ENCODE measurements around the gene STARD13. TPM values are rescaled to one million over a fixed set of nuclear protein-coding genes. Genes with fewer than 3 reads are reported as not detected.

STARD13 gene, protein sequence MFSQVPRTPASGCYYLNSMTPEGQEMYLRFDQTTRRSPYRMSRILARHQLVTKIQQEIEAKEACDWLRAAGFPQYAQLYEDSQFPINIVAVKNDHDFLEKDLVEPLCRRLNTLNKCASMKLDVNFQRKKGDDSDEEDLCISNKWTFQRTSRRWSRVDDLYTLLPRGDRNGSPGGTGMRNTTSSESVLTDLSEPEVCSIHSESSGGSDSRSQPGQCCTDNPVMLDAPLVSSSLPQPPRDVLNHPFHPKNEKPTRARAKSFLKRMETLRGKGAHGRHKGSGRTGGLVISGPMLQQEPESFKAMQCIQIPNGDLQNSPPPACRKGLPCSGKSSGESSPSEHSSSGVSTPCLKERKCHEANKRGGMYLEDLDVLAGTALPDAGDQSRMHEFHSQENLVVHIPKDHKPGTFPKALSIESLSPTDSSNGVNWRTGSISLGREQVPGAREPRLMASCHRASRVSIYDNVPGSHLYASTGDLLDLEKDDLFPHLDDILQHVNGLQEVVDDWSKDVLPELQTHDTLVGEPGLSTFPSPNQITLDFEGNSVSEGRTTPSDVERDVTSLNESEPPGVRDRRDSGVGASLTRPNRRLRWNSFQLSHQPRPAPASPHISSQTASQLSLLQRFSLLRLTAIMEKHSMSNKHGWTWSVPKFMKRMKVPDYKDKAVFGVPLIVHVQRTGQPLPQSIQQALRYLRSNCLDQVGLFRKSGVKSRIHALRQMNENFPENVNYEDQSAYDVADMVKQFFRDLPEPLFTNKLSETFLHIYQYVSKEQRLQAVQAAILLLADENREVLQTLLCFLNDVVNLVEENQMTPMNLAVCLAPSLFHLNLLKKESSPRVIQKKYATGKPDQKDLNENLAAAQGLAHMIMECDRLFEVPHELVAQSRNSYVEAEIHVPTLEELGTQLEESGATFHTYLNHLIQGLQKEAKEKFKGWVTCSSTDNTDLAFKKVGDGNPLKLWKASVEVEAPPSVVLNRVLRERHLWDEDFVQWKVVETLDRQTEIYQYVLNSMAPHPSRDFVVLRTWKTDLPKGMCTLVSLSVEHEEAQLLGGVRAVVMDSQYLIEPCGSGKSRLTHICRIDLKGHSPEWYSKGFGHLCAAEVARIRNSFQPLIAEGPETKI
- 8.9 and 20.0 TPM in 2 replicates for total RNA-seq

GRCh38 chr13:33285420-33286124, at the start of gene STARD13:
STARD13 (minus strand) TSS chr13:33285755; CDS start chr13:33285638, 117 bp downstream.
- peak within 1 kb of the TSS; percentile 78 for H3K4me3 ChIP-seq (ENCODE audit: low read depth, low read length)
- TF ChIP-seq, protein P1, sequence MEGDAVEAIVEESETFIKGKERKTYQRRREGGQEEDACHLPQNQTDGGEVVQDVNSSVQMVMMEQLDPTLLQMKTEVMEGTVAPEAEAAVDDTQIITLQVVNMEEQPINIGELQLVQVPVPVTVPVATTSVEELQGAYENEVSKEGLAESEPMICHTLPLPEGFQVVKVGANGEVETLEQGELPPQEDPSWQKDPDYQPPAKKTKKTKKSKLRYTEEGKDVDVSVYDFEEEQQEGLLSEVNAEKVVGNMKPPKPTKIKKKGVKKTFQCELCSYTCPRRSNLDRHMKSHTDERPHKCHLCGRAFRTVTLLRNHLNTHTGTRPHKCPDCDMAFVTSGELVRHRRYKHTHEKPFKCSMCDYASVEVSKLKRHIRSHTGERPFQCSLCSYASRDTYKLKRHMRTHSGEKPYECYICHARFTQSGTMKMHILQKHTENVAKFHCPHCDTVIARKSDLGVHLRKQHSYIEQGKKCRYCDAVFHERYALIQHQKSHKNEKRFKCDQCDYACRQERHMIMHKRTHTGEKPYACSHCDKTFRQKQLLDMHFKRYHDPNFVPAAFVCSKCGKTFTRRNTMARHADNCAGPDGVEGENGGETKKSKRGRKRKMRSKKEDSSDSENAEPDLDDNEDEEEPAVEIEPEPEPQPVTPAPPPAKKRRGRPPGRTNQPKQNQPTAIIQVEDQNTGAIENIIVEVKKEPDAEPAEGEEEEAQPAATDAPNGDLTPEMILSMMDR (conservative IDR thresholded peaks at IDR 0.05; ENCODE audit: low read depth, low read length): peak; percentile 51
- peak; percentile 85 for DNase-seq (ENCODE audit: low read depth)

- TF ChIP-seq, protein P1 (conservative IDR thresholded peaks at IDR 0.05; ENCODE audit: low read depth, low read length): no peak
- no peak for DNase-seq (ENCODE audit: low read depth)
- no peak overlapping the region for H3K4me3 ChIP-seq (ENCODE audit: low read depth, low read length)
Observed at GRCh38 chr13:33334831-33335230, 49.3 kb upstream of the STARD13 start.

DNA sequence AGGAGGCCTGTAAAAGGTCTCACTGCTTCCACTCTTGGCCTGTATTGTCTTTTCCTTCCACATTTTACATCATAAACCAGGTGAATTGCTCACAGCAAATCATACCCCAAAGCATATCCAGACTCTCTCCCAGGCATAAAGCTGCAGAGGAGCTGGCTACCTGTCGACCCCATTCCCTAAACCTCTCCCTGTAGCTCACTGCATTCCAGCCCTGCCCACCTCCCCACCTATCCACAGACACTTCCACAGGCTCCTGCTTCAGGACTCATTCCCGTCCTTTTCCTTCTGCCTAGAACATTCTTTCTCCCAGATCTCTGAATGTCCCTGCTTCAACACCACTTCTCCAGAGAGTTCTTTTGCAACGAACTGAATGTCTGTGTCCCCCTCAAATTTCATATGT, 46.4 kb upstream of the STARD13 start:
- TF ChIP-seq, protein P1 (conservative IDR thresholded peaks at IDR 0.05; ENCODE audit: low read depth, low read length): no peak
- no peak overlapping the region for H3K4me3 ChIP-seq (ENCODE audit: low read depth, low read length)
- DNase-seq (ENCODE audit: low read depth): no peak

- TF ChIP-seq, protein P1 (conservative IDR thresholded peaks at IDR 0.05; ENCODE audit: low read depth, low read length): no peak
- DNase-seq (ENCODE audit: low read depth): no peak
- no peak overlapping the region for H3K4me3 ChIP-seq (ENCODE audit: low read depth, low read length)
Observed at GRCh38 chr13:33330483-33330882, 44.9 kb upstream of the STARD13 start.

DNA sequence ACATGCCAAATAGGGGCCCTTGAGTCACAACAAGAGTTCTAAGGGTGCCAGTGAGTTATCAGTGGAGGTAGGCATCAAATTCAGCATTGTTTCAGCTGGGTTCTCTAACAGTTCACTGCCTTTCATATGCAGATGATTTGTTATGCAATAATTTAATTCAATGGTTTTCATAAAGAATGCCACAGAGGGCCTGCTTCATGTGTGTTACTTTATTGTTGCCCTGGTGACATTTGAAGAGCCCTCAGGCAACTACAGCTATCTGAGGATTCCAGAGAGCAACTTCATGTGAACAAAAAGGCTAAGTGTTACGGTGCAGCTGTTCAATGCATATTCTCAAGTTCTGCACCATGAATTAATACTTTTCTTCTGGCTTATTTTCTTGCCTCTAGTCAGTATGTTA, 43.1 kb upstream of the STARD13 start:
- TF ChIP-seq, protein P1 (conservative IDR thresholded peaks at IDR 0.05; ENCODE audit: low read depth, low read length): no peak
- H3K4me3 ChIP-seq (ENCODE audit: low read depth, low read length): no peak overlapping the region
- DNase-seq (ENCODE audit: low read depth): no peak

GRCh38 chr13:33326723-33327122, 41.2 kb upstream of the STARD13 start:
- DNase-seq (ENCODE audit: low read depth): no peak
- TF ChIP-seq, protein P1 (conservative IDR thresholded peaks at IDR 0.05; ENCODE audit: low read depth, low read length): no peak
- no peak overlapping the region for H3K4me3 ChIP-seq (ENCODE audit: low read depth, low read length)

Data from epithelial cell of proximal tubule (primary cell).